TTC549 (cell line): ENCODE data around the gene NTRK3.

ENCODE experiments used
- FAIRE-seq: peaks from 2 replicates; lab custom pipeline; 2012; peaks lifted over from hg19 to GRCh38; lab: Jason Lieb, UNC

NTRK3 gene

GRCh38 chr15:88178631-88179030, 77.9 kb downstream of the NTRK3 start:
- no peak for FAIRE-seq

GRCh38 chr15:88177451-88177850, 79.1 kb downstream of the NTRK3 start:
- FAIRE-seq = no peak

GRCh38 chr15:88174571-88174970, 82.0 kb downstream of the NTRK3 start:
- FAIRE-seq = no peak

GRCh38 chr15:88166082-88166993, 90.2 kb downstream of the NTRK3 start:
- FAIRE-seq = no peak

- no peak for FAIRE-seq
Measured at GRCh38 chr15:88161636-88162035, 94.9 kb downstream of the NTRK3 start.

GRCh38 chr15:88155310-88155709, 101.2 kb downstream of the NTRK3 start:
- FAIRE-seq = no peak

- FAIRE-seq = no peak
Measured at GRCh38 chr15:88152672-88153071, 103.9 kb downstream of the NTRK3 start.

GRCh38 chr15:88147760-88148159, 108.8 kb downstream of the NTRK3 start:
- no peak for FAIRE-seq

- FAIRE-seq = no peak
Measured at GRCh38 chr15:88144921-88145653, 111.5 kb downstream of the NTRK3 start.

GRCh38 chr15:88142121-88142520, 114.4 kb downstream of the NTRK3 start:
- no peak for FAIRE-seq

GRCh38 chr15:88141269-88141889, 115.2 kb downstream of the NTRK3 start:
- FAIRE-seq = no peak

GRCh38 chr15:88140398-88140797, 116.1 kb downstream of the NTRK3 start:
- no peak for FAIRE-seq

GRCh38 chr15:88139936-88140335, 116.6 kb downstream of the NTRK3 start:
- FAIRE-seq = no peak

GRCh38 chr15:88133795-88134194, 122.7 kb downstream of the NTRK3 start:
- FAIRE-seq = no peak

GRCh38 chr15:88132499-88132898, 124.0 kb downstream of the NTRK3 start:
- FAIRE-seq = no peak

GRCh38 chr15:88131937-88132336, 124.6 kb downstream of the NTRK3 start:
- no peak for FAIRE-seq

- no peak for FAIRE-seq
Measured at GRCh38 chr15:88127432-88127790, 129.1 kb downstream of the NTRK3 start.

GRCh38 chr15:88126695-88127431, 129.7 kb downstream of the NTRK3 start:
- no peak for FAIRE-seq

- no peak for FAIRE-seq
Measured at GRCh38 chr15:88125576-88125975, 131.0 kb downstream of the NTRK3 start.

- FAIRE-seq = no peak
Measured at GRCh38 chr15:88124199-88124598, 132.3 kb downstream of the NTRK3 start.

GRCh38 chr15:88121968-88122530, 134.5 kb downstream of the NTRK3 start:
- no peak for FAIRE-seq

GRCh38 chr15:88120026-88120425, 136.5 kb downstream of the NTRK3 start:
- no peak for FAIRE-seq
